Spleen (tissue), 11 donors: ENCODE data around the gene COPS8. TPM values are rescaled to one million over a fixed set of nuclear protein-coding genes. Genes with fewer than 3 reads are reported as not detected.

ENCODE experiments used
- DNase-seq: peaks from one replicate; pipeline ENCODE4 v3.0.0-alpha.2; 2020
- H3K27ac ChIP-seq, 8 donors: fragments of 200-600 bp; sonication (generic) in 7 of 8; 1 replicate in 4 of 8; 2 replicates in 4 of 8; pipeline versions ENCODE4 v1.5.0 to v1.8.0; 2016 to 2021; ENCODE audit warnings: inconsistent platforms in 4 of 8, mild to moderate bottlenecking in 4 of 8, moderate library complexity in 1 of 8
- H3K27me3 ChIP-seq, 7 donors: fragments of 200-600 bp; sonication (generic) in 6 of 7; replicated peaks in 1 of 7; 1 replicate in 4 of 7; 2 replicates in 3 of 7; pipeline versions ENCODE4 v1.5.0 to v1.8.0; 2016 to 2021; ENCODE audit warnings: inconsistent platforms in 3 of 7, mild to moderate bottlenecking in 1 of 7
- H3K36me3 ChIP-seq, 6 donors: fragments of 200-600 bp; sonication (generic) in 5 of 6; 1 replicate in 4 of 6; 2 replicates in 2 of 6; pipeline versions ENCODE4 v1.5.0 to v1.8.0; 2016 to 2021; ENCODE audit warnings: inconsistent platforms in 2 of 6
- H3K4me1 ChIP-seq, 6 donors: fragments of 200-600 bp; sonication (generic) in 5 of 6; 1 replicate in 3 of 6; 2 replicates in 3 of 6; pipeline versions ENCODE4 v1.5.0 to v1.8.0; 2016 to 2021; ENCODE audit warnings: inconsistent platforms in 3 of 6
- H3K4me3 ChIP-seq, 8 donors: fragments of 200-600 bp; sonication (generic) in 7 of 8; 1 replicate in 4 of 8; 2 replicates in 4 of 8; pipeline versions ENCODE4 v1.5.0 to v1.8.0; 2016 to 2021; ENCODE audit warnings: inconsistent platforms in 4 of 8, mild to moderate bottlenecking in 4 of 8, moderate library complexity in 2 of 8
- H3K9me3 ChIP-seq, 8 donors: fragments of 200-600 bp; sonication (generic) in 7 of 8; 1 replicate in 4 of 8; 2 replicates in 4 of 8; pipeline versions ENCODE4 v1.5.0 to v1.8.0; 2016 to 2021; ENCODE audit warnings: inconsistent platforms in 4 of 8
- CTCF ChIP-seq, 11 experiments: fragments of 200-600 bp in 7 of 11; fragments of 450-650 bp in 4 of 11; sonication (generic) in 4 of 11; IDR thresholded peaks in 8 of 11; conservative IDR thresholded peaks in 3 of 11; 1 replicate in 7 of 11; 2 replicates in 4 of 11; pipeline versions ENCODE4 v1.4.0 to v1.8.0; 2016 to 2021; ENCODE audit warnings: antibody characterized with exemption in 11 of 11, inconsistent platforms in 4 of 11, mild to moderate bottlenecking in 1 of 11
- POLR2A ChIP-seq, 3 donors: fragments of 450-650 bp; IDR thresholded peaks; one replicate each; pipeline ENCODE4 v1.5.1; 2017; ENCODE audit warnings: antibody characterized with exemption in 3 of 3, mild to moderate bottlenecking in 1 of 3
- POLR2AphosphoS5 ChIP-seq, 3 donors: sonication (generic); formaldehyde crosslinking; IDR thresholded peaks; one replicate each; pipeline ENCODE4 v1.5.1; 2017; ENCODE audit warnings: antibody characterized with exemption in 3 of 3
- WGBS, 5 donors: extraction: QIAGEN DNeasy Blood & Tissue Kit in 3 of 5; methylation state at CpG; one replicate each; pipeline versions ENCODE4 v1.1.5 to v1.1.7; 2013 to 2018; 5-methylcytosine and 5-hydroxymethylcytosine counted together
- intact Hi-C: fragments of 100-400 bp; cut with DNase I; formaldehyde crosslinking; loops from one replicate; pipeline ENCODE4 v1.15.0; 2023; ENCODE audit warnings: low total_unique reads
- polyA plus RNA-seq, 3 donors: library from polyadenylated mRNA; stranded (reverse); fragments of 200-250 nt; gene quantifications; one replicate each; pipeline ENCODE4 v1.2.1, GENCODE V29; 2013
- total RNA-seq, 7 donors: library from RNA; depleted of rRNA in 3 of 7; stranded (reverse); fragments of >200 nt in 3 of 7; fragmentation: NEBNext Ultra II Directional in 4 of 7; extraction: Animal tissue kit (Norgen Biotek cat#: 25700) in 4 of 7; gene quantifications; one replicate each; pipeline versions ENCODE4 v1.1.0 to v1.2.1, GENCODE V29; 2016 to 2021
- donor health status: healthy with polysubstance abuse.
- donor health status: DM: no; HTN: no; CAD: no; lungs with moderate emphysema.
- donor health status: DM: no; HTN: no; CAD: no.
- donor health status: Bipolar disorder and iron deficiency.
- donor health status: healthy.
- donor health status: DM: no; HTN: no; CAD: no.
- donor health status: DM: yes; HTN: yes; CAD: no.

COPS8 gene
- total and polyA plus RNA-seq, 10 donors: 21.3 to 67.9 (median 31.5) TPM

DNA sequence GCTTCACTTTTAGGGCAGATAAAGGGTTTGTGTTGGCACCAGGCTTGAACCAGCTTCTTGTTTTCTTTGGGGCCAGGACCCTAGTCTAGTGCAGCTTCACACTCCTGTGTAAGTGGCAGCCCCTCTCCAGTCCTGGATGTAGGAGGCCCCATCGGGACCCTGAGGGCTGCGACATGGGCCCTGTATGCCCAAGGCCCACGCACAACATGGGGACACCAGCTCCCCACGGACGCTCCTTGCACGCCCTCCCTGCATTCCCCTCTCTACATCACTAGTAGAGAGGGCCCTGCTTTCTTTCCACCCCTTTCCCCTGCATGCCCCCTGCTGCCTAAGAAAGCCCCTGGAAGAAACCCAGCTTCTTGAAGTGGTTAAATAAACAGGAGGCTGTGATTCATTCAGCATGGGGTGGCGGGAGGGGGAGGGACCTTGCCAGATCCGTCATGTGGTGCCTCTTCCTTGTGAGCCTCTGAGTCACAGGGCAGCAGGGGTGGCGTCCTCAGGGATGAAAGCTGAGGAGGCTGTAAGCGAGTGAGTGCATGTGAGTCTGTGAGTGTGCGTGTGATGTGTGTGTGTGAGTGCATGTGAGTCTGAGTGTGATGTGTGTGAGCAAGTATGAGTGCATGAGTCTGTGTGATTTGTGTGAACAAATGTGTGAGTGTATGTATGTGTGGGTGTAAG is 42.5 kb downstream of the COPS8 start:
- TF ChIP-seq POLR2AphosphoS5 (IDR thresholded peaks at IDR 0.05) (peak in 1 of 3 donors; percentile 8), POLR2A (IDR thresholded peaks at IDR 0.05) (no peak), CTCF (IDR thresholded peaks at IDR 0.05 in 8 of 11, conservative IDR thresholded peaks at IDR 0.05 in 3 of 11) (no peak)
- intact Hi-C loops: no loop called here
- no peak overlapping the region for H3K27ac ChIP-seq
- peaks cover 0 to 8% (median 0%) of the 10 kb centered on the region in 6 donors for H3K4me1 ChIP-seq
- no peaks in the 10 kb centered on the region for H3K36me3 ChIP-seq
- no peaks in the 10 kb centered on the region for H3K27me3 ChIP-seq
- no peaks in the 10 kb centered on the region for H3K9me3 ChIP-seq
- no peak overlapping the region for H3K4me3 ChIP-seq
- 44 to 65% (median 58%) methylated on average over 9 to 11 of the region's 11 CpGs for WGBS, 5 donors
- DNase-seq: no peak

DNA sequence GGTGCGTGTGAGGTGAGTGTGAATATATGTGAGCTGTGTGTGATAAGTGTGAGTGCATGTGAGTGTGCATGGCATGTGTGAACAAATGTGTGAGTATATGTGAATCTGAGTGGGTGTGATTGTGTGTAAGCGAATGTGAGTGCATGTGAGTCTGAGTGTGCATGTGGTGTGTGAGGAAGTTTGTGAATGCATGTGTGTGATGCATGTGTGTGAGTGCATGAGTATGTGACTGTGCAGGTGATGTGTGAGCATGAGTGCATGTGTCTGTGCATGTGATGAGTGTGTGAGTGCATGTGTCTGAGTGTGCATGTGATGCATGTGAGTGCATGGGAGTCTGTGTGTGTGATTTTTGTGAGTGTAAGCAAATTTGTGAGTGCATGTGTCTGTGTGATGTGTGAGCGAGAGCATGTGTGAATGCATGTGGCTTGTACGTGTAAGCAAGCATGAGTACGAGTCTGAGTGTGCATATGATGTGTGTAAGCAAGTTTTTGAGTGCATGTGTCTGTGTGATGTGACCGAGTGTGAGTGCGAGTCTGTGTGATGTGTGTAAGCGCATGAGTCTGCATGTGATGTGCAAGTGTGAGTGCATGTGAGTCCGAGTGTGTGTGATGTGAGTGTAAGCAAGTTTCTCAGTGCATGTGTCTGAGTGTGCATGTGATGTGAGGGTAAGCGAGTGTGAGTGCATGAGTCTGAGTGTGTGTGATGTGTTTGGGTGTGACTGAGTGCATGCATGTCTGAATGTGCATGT is 43.3 kb downstream of the COPS8 start:
- WGBS, 5 donors: 93 to 96% (median 94%) methylated on average over 10 of the region's 10 CpGs
- H3K9me3 ChIP-seq: no peaks in the 10 kb centered on the region
- H3K36me3 ChIP-seq: no peaks in the 10 kb centered on the region
- intact Hi-C loops: no loop called here
- no peak for DNase-seq
- H3K27me3 ChIP-seq: no peaks in the 10 kb centered on the region
- no peak overlapping the region for H3K27ac ChIP-seq
- H3K4me1 ChIP-seq: peaks cover 0 to 8% (median 0%) of the 10 kb centered on the region in 6 donors
- TF ChIP-seq POLR2AphosphoS5 (IDR thresholded peaks at IDR 0.05) (no peak), POLR2A (IDR thresholded peaks at IDR 0.05) (no peak), CTCF (IDR thresholded peaks at IDR 0.05 in 8 of 11, conservative IDR thresholded peaks at IDR 0.05 in 3 of 11) (no peak)
- H3K4me3 ChIP-seq: no peak overlapping the region

DNA sequence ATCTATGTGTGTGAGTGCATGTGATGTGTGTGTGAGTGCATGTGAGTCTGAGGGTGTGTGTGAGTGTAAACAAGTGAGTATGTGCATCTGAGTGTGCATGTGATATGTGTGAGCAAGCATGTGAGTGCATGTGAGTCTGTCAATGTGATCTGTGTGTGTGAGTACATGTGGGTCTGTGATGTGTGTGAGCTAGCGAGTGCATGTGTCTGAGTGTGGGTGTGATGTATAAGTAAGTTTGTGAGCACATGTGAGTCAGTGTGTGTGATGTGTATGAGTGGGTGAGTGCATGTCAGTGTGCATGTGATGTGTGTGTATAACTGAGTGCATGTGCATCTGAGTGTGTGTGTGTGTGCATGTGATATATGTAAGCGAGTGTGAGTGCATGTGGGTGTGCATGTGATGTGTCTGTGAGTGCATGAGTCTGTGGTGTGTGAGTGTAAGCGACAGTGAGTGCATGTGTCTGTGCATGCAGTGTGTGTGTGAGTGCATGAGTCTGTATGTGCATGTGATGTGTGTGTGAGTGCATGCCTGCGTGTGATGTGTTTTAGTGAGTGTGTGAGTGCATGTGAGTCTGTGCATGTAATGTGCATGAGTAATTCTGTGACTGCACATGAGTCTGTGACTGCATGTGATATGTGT is 44.1 kb downstream of the COPS8 start:
- Histone ChIP-seq H3K9me3 (no peaks in the 10 kb centered on the region), H3K36me3 (no peaks in the 10 kb centered on the region), H3K27me3 (no peaks in the 10 kb centered on the region), H3K4me3 (no peak overlapping the region), H3K4me1 (peaks cover 0 to 8% (median 0%) of the 10 kb centered on the region in 6 donors), H3K27ac (no peak overlapping the region)
- intact Hi-C loops: no loop called here
- 82 to 97% (median 95%) methylated on average over 4 of the region's 4 CpGs for WGBS, 5 donors
- TF ChIP-seq POLR2AphosphoS5 (IDR thresholded peaks at IDR 0.05): no peak
- no peak for TF ChIP-seq POLR2A (IDR thresholded peaks at IDR 0.05)
- TF ChIP-seq CTCF (IDR thresholded peaks at IDR 0.05 in 8 of 11, conservative IDR thresholded peaks at IDR 0.05 in 3 of 11): no peak
- no peak for DNase-seq
